ENCODE results near the gene EPHA8. TPM values are rescaled to one million over a fixed set of nuclear protein-coding genes. Genes with fewer than 3 reads are reported as not detected.

EPHA8 gene
- total RNA-seq, 1 experiment from 2014 or later, result not detected

GRCh38 chr1:22547818-22548462 is 15.3 kb upstream of the EPHA8 start:
- BruUV-seq (replicated peaks), result no TSS peak
- ChIA-PET POLR2A (no interaction called here), CTCF (no interaction called here)
- no peak overlapping the region for H3K4me3 ChIP-seq (ENCODE audit: low read depth, low read length)
- H3K36me3 ChIP-seq (ENCODE audit: control insufficient read depth, insufficient read depth, low read length), result no peaks in the 10 kb centered on the region
- intact Hi-C loops (cut with micrococcal nuclease; ENCODE audit: unreplicated experiment), result no loop called here
- no peaks in the 10 kb centered on the region for H3K4me1 ChIP-seq
- TF ChIP-seq, protein P1, sequence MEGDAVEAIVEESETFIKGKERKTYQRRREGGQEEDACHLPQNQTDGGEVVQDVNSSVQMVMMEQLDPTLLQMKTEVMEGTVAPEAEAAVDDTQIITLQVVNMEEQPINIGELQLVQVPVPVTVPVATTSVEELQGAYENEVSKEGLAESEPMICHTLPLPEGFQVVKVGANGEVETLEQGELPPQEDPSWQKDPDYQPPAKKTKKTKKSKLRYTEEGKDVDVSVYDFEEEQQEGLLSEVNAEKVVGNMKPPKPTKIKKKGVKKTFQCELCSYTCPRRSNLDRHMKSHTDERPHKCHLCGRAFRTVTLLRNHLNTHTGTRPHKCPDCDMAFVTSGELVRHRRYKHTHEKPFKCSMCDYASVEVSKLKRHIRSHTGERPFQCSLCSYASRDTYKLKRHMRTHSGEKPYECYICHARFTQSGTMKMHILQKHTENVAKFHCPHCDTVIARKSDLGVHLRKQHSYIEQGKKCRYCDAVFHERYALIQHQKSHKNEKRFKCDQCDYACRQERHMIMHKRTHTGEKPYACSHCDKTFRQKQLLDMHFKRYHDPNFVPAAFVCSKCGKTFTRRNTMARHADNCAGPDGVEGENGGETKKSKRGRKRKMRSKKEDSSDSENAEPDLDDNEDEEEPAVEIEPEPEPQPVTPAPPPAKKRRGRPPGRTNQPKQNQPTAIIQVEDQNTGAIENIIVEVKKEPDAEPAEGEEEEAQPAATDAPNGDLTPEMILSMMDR (IDR thresholded peaks at IDR 0.05; ENCODE audit: insufficient read depth in 1 of 2, low read depth in 1 of 2, low read length in 1 of 2, severe bottlenecking in 1 of 2, unreplicated experiment in 1 of 2), result no peak
- DNase-seq, result no peak
- Mint-ChIP-seq H3K36me3 (ENCODE audit: insufficient read depth, unreplicated experiment) (no peaks in the 10 kb centered on the region), H3K27ac (ENCODE audit: unreplicated experiment) (no peak overlapping the region), H3K4me3 (ENCODE audit: unreplicated experiment) (no peak overlapping the region), H3K4me1 (ENCODE audit: low read depth, unreplicated experiment) (no peaks in the 10 kb centered on the region), H3K27me3 (ENCODE audit: insufficient read depth, unreplicated experiment) (peaks cover 23% of the 10 kb centered on the region), H3K9me3 (ENCODE audit: unreplicated experiment) (no peaks in the 10 kb centered on the region)
- no peaks in the 10 kb centered on the region; the same call in 1 of the 2 replicates for H3K27me3 ChIP-seq (replicated peaks; ENCODE audit: control insufficient read depth, insufficient read depth, low read length)
- H3K9me3 ChIP-seq, result no peaks in the 10 kb centered on the region

- DNase-seq, result no peak
- Histone ChIP-seq H3K4me1 (no peaks in the 10 kb centered on the region), H3K36me3 (ENCODE audit: control insufficient read depth, insufficient read depth, low read length) (no peaks in the 10 kb centered on the region), H3K27me3 (replicated peaks; ENCODE audit: control insufficient read depth, insufficient read depth, low read length) (no peaks in the 10 kb centered on the region; the same call in 1 of the 2 replicates), H3K9me3 (no peaks in the 10 kb centered on the region), H3K4me3 (ENCODE audit: low read depth, low read length) (no peak overlapping the region)
- intact Hi-C loops (cut with micrococcal nuclease; ENCODE audit: unreplicated experiment), result no loop called here
- no peak overlapping the region for H3K27ac Mint-ChIP-seq (ENCODE audit: unreplicated experiment)
- H3K9me3 Mint-ChIP-seq (ENCODE audit: unreplicated experiment), result no peaks in the 10 kb centered on the region
- no peaks in the 10 kb centered on the region for H3K36me3 Mint-ChIP-seq (ENCODE audit: insufficient read depth, unreplicated experiment)
- H3K27me3 Mint-ChIP-seq (ENCODE audit: insufficient read depth, unreplicated experiment), result peaks cover 23% of the 10 kb centered on the region
- H3K4me1 Mint-ChIP-seq (ENCODE audit: low read depth, unreplicated experiment), result no peaks in the 10 kb centered on the region
- CTCF ChIA-PET, result no interaction called here
- H3K4me3 Mint-ChIP-seq (ENCODE audit: unreplicated experiment), result no peak overlapping the region
- TF ChIP-seq, protein P1 (IDR thresholded peaks at IDR 0.05; ENCODE audit: insufficient read depth in 1 of 2, low read depth in 1 of 2, low read length in 1 of 2, severe bottlenecking in 1 of 2, unreplicated experiment in 1 of 2), result no peak
- POLR2A ChIA-PET, result no interaction called here
- no TSS peak for BruUV-seq (replicated peaks)
These were observed 13.3 kb upstream of the EPHA8 start for GRCh38 chr1:22550021-22550420.

GRCh38 chr1:22551591-22551990 is 11.7 kb upstream of the EPHA8 start:
- ChIA-PET CTCF (no interaction called here), POLR2A (no interaction called here)
- Histone ChIP-seq H3K4me3 (ENCODE audit: low read depth, low read length) (no peak overlapping the region), H3K4me1 (no peaks in the 10 kb centered on the region), H3K9me3 (no peaks in the 10 kb centered on the region), H3K27me3 (replicated peaks; ENCODE audit: control insufficient read depth, insufficient read depth, low read length) (no peaks in the 10 kb centered on the region; the same call in 1 of the 2 replicates), H3K36me3 (ENCODE audit: control insufficient read depth, insufficient read depth, low read length) (no peaks in the 10 kb centered on the region)
- Mint-ChIP-seq H3K4me1 (ENCODE audit: low read depth, unreplicated experiment) (no peaks in the 10 kb centered on the region), H3K9me3 (ENCODE audit: unreplicated experiment) (no peaks in the 10 kb centered on the region), H3K4me3 (ENCODE audit: unreplicated experiment) (no peak overlapping the region), H3K27me3 (ENCODE audit: insufficient read depth, unreplicated experiment) (peaks cover 21% of the 10 kb centered on the region), H3K36me3 (ENCODE audit: insufficient read depth, unreplicated experiment) (no peaks in the 10 kb centered on the region), H3K27ac (ENCODE audit: unreplicated experiment) (no peak overlapping the region)
- no peak for DNase-seq
- intact Hi-C loops (cut with micrococcal nuclease; ENCODE audit: unreplicated experiment), result no loop called here
- TF ChIP-seq, protein P1 (IDR thresholded peaks at IDR 0.05; ENCODE audit: insufficient read depth in 1 of 2, low read depth in 1 of 2, low read length in 1 of 2, severe bottlenecking in 1 of 2, unreplicated experiment in 1 of 2), result no peak
- no TSS peak for BruUV-seq (replicated peaks)

Measured in Caco-2 (cell line).